Body of pancreas (tissue), 4 donors: ENCODE measurements around the gene KLHDC7B.

Source experiments
- POLR2A ChIP-seq, 3 donors: fragments of 450-650 bp; IDR thresholded peaks; one replicate each; pipeline ENCODE4 v1.6.1; 2016; ENCODE audit warnings: antibody characterized with exemption in 3 of 3, mild to moderate bottlenecking in 2 of 3
- TF ChIP-seq, protein P1 (sequence below), 7 experiments: fragments of 450-650 bp in 4 of 7; fragments of 200-600 bp in 3 of 7; sonication (generic) in 3 of 7; IDR thresholded peaks; one replicate each; pipeline ENCODE4 v1.5.1; 2016 to 2019; ENCODE audit warnings: antibody characterized with exemption in 7 of 7

DNA sequence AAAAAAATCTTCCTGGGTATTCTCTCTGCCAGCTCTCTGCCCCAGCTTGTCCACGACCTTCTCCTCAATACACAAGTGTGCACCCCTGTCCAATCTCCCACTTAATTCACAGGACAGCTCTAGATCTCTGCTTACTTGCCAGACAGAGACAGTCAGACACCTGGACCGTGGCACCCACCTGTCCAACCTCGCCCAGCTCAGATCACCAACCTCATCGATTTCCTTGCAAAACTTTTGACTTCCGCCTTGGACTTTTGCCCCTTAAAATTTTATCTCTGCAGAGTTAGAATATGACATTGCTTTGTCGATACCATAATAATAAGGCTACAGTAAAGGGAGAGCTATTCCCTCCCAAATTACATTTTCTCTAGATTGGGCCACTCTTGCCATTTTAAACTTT, 48.6 kb upstream of the KLHDC7B start:
- TF ChIP-seq POLR2A (IDR thresholded peaks at IDR 0.05), result no peak
- TF ChIP-seq, protein P1, sequence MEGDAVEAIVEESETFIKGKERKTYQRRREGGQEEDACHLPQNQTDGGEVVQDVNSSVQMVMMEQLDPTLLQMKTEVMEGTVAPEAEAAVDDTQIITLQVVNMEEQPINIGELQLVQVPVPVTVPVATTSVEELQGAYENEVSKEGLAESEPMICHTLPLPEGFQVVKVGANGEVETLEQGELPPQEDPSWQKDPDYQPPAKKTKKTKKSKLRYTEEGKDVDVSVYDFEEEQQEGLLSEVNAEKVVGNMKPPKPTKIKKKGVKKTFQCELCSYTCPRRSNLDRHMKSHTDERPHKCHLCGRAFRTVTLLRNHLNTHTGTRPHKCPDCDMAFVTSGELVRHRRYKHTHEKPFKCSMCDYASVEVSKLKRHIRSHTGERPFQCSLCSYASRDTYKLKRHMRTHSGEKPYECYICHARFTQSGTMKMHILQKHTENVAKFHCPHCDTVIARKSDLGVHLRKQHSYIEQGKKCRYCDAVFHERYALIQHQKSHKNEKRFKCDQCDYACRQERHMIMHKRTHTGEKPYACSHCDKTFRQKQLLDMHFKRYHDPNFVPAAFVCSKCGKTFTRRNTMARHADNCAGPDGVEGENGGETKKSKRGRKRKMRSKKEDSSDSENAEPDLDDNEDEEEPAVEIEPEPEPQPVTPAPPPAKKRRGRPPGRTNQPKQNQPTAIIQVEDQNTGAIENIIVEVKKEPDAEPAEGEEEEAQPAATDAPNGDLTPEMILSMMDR (IDR thresholded peaks at IDR 0.05), result no peak
